CD4-positive, alpha-beta T cell treated with Interleukin-15 for 1 hour (primary cell): ENCODE data around the gene KLHL1.

Source experiments
- DNase-seq: peaks from one replicate; pipeline ENCODE4 v3.0.0-alpha.2; 2020

The KLHL1 gene

GRCh38 chr13:69999875-70000274, 108.4 kb downstream of the KLHL1 start:
- no peak for DNase-seq

GRCh38 chr13:69997061-69997460, 111.2 kb downstream of the KLHL1 start:
- DNase-seq: no peak

DNA sequence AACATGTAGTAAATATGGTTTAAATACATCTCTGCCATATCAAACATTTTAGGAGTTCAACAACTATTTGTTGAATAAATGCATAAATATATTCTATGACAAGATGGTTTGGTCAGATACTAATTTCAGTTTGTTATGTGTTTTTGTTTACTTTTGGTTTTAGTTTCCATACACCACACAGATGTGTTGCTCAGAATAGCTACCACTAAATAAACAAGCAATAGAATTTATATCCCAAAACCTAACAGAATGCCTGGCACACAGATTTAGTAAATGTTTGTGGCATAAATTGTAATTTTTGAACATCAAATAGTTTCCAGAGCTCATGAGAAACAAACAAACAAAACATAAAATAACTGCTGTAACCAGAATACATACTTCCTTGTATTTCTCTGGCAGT, 127.5 kb downstream of the KLHL1 start:
- DNase-seq: no peak

DNA sequence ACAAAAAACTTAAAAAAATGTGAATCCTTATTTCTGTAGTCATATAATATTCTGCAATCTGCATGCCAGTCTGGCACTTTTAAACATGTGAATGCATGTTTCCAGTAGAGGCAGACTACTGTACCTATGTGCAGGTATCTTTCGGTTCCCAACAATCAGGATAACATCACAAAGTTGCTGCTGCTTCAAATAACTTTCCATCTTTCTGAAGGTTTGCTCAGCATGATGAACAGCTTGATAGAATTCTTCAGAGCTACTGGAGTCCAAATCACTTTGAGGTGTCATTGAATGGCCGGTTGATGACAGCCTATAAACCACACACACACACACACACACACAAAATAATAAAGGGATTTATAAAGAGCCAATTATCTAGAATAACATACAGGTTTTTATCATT, 132.8 kb downstream of the KLHL1 start:
- DNase-seq: no peak

- no peak for DNase-seq
Observed at GRCh38 chr13:69970520-69970919, 137.7 kb downstream of the KLHL1 start.

DNA sequence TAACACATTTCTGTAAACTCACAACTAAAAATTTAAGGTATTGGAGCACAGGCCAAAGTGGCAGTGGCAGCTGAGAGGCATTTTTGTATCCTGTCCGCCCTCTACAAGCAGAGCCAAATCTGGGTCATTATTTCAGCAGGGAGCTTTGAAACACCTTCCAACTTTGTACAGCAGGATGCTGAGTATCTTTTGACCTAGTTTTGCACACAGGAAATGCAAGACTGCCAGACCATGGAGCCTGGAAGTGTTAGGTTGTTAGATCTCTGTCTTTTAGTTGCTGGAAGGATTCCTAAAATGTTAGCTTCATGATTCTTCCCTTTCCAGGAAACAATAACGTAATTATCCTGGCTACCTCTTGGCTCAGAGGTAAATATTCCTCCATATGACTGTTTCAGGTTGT, 149.2 kb downstream of the KLHL1 start:
- no peak for DNase-seq

DNA sequence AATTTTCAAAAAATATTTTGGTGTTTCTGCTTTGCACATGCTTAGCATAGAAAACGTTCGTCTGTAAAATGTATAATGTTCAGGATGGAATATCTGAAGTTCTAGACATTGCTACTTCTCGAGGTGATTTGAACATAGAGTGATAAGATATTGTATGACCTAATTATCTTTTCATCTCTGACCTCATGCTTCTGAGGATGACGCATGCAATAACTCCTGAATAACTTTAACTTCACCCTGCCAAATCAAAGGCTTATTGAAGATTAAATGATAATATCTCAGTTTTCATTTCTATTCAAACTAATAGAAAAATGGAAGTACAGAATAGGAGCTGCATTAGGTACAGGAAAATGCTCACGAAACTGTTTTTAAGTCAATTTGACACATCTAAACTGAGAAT, 151.4 kb downstream of the KLHL1 start:
- DNase-seq: no peak

- DNase-seq: no peak
Observed at GRCh38 chr13:69956349-69956748, 151.9 kb downstream of the KLHL1 start.

GRCh38 chr13:69955271-69955670, 153.0 kb downstream of the KLHL1 start:
- no peak for DNase-seq

GRCh38 chr13:69951412-69951811, 156.8 kb downstream of the KLHL1 start:
- DNase-seq: no peak

GRCh38 chr13:69950160-69950559, 158.1 kb downstream of the KLHL1 start:
- DNase-seq: no peak

DNA sequence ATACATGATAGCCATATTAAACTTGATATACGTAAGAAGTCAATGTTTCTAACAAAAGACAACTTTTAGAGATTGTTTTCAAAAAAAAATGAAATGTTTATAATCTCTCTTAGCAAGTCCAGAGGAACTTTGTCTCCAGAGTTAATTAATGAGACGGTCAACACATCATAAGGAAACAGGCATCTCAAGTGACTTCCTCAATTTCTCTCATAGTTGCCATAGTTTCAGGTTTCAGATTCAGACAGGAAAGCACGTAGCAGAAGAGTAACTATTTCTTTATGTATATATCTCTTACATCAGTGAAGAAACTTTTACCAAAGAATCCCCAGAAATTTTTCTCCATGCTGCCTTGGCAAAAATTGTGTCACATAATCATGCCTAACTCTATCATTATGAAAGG, 160.2 kb downstream of the KLHL1 start:
- DNase-seq: no peak

DNA sequence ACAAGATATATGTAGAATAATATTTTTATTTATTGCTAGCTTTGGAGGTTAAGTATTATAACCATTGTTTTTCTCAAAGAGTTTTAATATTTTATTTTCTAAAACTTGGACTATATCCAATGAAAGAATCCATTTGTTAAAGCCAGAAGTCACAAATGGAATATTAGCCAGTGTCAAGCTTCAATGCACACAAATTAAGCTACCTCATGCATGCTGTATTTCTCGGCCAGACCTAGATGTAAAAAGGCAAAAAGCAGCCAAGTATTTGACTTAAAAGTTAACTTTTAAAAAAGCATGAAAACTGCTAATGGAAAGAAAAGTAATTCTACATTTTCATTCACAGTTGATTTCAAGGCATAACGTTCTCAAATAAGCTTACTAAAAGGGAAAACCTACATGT, 160.7 kb downstream of the KLHL1 start:
- no peak for DNase-seq

GRCh38 chr13:69946511-69946910, 161.7 kb downstream of the KLHL1 start:
- DNase-seq: no peak

DNA sequence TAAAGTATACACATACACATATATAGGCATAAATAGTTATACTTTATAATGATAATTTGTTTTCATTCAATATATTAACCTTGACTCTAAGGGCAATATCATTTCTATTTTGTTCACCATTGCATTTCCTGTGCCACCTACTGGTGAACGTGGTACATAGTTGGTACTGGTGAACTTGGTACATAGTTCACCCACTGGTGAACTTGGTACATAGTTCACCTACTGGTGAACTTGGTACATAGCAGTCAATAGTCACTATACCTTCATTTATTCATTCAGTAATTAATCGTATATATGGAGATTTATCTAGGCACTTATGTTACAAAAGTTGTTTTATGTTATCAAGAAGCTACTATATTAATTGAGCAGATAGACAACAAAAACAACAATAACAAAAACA, 173.2 kb downstream of the KLHL1 start:
- DNase-seq: no peak

- DNase-seq: no peak
Observed at GRCh38 chr13:69928262-69928661, 180.0 kb downstream of the KLHL1 start.

GRCh38 chr13:69921156-69921555, 187.1 kb downstream of the KLHL1 start:
- DNase-seq: no peak

DNA sequence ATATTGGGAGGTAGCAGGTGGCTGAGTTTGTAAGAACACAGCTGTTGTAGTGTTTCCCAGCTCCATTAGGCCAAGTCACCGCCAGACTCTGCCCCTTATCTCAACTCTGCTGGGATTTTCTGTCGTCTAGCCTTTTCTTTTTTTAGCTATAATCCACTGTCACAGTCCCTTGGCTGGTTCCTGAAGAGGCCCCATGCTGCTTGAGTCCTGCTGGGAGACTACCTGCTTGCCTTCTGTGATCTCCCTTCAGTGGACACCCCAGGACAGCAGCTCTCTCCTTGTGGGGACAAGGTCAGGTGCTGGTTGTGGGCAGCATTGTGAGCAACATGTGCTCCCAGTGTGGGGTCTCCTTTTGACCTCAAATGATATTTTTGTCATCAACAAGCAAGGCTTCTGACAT, 195.6 kb downstream of the KLHL1 start:
- DNase-seq: no peak

DNA sequence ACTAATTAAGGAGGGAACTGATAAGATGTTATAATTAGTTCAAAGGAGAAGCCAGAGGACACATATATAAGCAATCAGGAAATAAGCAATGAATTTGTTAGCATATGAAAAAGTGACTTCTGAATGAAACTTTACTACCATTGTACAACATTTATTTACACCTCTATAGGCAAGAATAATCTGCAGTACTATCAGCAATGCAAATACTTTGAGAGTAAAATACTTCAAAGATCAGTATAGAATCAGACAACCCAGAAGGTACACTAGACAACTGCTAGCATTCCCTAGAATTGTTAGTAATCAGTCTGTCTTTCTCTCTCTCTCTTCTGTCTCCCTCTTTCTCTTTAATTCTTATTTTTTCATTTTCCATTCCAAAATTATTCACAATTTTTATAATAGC, 197.5 kb downstream of the KLHL1 start:
- no peak for DNase-seq

DNA sequence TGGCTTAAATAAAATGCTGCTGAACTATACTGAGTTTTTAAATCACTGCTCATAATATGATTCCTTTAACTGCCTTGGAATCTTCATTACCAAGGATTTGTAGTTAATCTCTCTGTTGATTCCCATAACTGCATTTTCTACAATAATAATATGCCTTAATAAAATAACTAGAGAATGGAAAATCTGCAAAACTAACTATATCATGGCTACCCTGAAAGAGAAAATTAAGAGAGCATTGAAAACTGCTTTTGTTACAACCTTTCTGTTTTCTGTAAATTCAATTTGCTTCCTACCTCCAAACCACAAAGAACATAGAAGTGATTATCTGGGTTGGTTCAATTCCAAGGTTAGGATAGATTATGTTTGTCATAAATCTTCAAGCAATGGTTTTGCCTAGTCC, 203.5 kb downstream of the KLHL1 start:
- no peak for DNase-seq

DNA sequence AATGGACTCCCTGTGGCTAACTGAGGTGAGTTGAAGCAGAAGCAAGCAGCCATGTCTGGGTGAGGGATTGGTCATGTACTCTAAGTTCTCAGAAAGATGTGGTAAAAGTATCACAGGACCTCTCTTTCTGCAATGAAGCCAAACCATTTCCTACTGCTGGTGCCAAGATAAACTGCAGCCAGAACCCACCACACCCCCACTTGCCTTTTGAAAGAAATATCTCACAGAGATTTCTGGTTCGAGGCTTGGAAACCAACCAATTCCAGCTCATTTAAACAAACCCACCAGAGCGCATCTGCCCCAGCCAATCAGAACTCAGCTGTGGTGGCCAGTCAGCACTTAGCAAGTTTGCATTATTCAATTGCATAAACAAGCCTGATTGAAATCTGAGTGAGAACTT, 205.2 kb downstream of the KLHL1 start:
- no peak for DNase-seq

DNA sequence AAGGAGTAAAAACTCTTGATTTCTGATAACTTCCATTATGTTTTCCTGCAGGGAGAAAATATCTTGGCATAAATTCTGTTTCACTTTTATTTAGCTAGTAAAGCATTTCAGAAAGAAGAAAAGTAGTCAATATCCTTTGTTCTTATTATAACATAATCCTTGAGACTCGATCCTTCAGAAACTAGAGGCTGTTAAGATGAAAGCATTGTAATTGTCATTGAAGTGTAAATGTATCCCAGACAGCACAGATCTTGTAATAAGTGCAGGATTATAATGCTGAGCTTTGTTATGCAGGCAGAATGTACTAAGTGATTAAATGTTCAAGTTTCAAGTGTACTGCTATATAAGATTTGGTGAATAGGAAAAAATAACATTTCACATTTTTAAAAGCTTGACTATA, 225.8 kb downstream of the KLHL1 start:
- no peak for DNase-seq

GRCh38 chr13:69879936-69880335, 228.3 kb downstream of the KLHL1 start:
- no peak for DNase-seq

DNA sequence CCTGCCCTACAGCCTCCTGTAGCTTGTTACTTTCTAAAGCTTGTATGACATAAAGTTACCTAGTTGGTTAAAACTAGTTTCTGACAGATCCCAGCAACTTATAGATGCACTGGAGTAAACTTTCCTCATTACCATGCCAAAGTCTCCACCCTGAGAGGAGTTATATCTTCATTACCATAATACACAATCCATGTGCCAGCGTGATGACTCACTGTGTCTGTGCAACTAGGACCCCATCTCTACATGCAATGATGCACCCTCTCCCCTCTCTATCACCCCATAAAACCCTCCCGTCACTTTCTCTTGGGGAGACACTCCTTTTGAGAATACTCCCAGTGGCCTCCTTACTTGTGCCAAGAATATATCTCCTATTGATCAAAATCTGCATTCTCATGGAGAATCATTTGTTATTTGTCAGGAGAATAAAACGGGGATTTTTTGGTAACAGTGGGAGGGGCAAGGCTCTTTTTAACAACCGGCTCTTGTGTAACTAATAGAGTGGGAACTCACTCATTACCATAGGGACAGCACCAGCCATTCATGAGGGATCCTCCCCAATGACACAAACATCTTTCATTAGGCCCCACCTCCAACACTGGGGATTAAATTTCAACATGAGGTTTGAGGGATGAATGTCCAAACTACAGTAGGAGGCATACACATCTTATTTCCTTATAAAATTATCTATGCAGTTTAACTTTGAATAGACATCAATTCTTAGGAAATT, 235.8 kb downstream of the KLHL1 start:
- DNase-seq: no peak

DNA sequence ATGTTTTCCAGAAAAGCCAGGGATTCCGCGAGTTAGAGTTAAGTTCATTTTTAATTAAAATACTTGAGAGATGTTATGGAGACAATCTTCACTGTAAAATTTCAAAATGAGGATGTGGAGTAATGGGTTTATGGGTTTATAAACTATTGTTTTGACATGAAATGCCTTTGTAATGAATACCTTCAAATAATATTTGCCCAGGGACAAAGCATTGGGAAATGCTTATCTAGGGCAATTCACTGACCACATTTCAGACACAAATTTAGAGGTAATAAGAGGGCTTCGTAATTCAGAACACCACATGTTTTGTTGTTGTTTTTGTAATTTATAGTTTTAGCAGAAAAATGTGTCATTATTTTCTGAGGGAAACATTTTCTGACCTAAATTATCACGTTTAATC, 241.7 kb downstream of the KLHL1 start:
- no peak for DNase-seq
